ENCODE data around the gene UBALD2.

The UBALD2 gene

DNA sequence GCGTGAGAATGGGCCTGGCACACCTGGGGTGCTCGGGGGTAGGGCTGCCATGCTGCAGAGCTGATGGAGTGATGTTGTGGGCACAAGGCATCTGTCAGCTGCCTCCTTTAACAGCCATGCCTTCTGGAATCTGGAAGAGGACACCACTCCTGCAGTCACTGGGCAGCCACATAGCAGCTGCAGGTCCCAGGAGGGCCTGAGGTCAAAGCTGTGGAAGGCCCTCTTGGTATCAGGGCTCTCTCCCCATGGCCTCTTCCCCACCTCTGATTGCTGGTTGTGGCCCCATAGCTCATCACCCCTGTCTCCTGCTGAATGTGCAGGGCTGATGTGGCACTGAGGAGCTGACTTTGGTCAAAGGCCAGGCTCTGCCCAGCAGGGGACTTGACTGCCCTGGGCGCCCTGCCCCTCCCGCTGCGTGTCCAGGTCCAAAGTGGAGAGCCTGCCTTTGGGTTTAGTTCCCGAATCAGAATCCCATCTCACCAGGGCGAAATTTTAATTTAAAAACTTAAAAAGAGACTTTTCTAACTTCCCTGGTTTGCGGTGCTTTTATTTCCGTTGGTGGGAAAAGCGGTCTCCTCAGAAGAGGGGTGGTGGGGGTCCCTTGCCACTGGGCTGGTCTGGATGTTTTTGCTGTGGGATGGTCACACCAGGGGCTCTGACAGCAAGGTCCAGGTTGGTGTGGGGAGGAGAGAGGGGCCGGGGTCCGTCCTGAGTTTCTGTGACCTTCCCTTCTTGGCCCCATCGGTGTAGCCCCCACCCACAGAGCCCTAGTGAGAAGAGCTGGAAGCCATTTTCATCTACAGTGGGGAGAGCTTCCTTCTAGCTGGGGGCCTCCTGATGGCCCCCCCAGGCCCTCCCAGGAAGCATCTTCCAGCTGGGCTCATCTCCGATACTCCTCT lies 5.9 kb downstream of the UBALD2 start:
- TF ChIP-seq, protein P1, sequence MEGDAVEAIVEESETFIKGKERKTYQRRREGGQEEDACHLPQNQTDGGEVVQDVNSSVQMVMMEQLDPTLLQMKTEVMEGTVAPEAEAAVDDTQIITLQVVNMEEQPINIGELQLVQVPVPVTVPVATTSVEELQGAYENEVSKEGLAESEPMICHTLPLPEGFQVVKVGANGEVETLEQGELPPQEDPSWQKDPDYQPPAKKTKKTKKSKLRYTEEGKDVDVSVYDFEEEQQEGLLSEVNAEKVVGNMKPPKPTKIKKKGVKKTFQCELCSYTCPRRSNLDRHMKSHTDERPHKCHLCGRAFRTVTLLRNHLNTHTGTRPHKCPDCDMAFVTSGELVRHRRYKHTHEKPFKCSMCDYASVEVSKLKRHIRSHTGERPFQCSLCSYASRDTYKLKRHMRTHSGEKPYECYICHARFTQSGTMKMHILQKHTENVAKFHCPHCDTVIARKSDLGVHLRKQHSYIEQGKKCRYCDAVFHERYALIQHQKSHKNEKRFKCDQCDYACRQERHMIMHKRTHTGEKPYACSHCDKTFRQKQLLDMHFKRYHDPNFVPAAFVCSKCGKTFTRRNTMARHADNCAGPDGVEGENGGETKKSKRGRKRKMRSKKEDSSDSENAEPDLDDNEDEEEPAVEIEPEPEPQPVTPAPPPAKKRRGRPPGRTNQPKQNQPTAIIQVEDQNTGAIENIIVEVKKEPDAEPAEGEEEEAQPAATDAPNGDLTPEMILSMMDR (conservative IDR thresholded peaks at IDR 0.05; ENCODE audit: control insufficient read depth, insufficient read depth, low read depth, low read length): no peak
- H3K4me3 ChIP-seq (ENCODE audit: control insufficient read depth, low read depth, low read length): no peak overlapping the region
- no peak for DNase-seq (ENCODE audit: low read depth)

DNA sequence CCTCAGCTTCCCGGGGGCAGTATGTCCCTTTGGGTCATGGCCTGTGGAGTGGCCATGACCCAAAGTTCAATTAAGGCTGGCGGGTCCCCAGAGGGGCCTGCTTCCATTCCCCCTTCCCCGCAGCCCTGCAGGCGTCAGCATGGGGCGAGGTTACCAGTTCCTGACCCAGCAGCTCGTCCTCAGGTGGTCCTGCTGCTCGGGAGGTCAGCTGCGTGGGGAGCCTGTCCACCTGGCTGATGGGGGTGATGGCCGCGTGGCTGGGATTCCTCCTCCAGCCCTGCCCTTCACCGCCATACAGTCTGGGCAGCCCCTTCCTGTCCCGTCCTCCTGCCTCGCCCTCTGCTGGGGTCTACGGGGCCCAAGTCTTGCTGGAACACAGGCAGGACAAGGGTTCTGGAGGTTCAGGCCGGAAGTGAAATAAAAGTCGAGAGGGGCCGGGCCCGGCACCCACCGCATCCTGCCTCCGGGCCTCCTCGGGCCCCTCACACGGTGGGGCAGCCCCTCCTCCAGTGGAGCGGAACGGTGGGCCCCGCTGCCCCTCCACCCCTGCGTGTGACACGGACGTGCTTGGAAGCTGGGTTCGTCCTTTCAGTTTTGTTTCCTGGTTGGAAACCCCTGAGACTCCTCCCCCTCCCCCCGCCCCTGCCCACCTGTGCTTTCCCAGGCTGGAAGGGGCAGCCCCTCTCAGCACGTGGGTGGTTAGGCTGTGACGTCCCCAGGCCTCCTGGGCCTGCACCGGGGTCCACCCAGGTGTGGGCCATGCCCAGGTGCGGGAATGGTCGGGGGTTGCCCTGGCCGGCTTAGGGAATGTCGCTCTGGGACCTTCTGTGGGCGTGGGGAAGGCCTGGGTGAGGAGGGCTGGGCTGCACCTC lies 6.8 kb downstream of the UBALD2 start:
- TF ChIP-seq, protein P1 (conservative IDR thresholded peaks at IDR 0.05; ENCODE audit: control insufficient read depth, insufficient read depth, low read depth, low read length): no peak
- DNase-seq (ENCODE audit: low read depth): no peak
- H3K4me3 ChIP-seq (ENCODE audit: control insufficient read depth, low read depth, low read length): no peak overlapping the region

DNA sequence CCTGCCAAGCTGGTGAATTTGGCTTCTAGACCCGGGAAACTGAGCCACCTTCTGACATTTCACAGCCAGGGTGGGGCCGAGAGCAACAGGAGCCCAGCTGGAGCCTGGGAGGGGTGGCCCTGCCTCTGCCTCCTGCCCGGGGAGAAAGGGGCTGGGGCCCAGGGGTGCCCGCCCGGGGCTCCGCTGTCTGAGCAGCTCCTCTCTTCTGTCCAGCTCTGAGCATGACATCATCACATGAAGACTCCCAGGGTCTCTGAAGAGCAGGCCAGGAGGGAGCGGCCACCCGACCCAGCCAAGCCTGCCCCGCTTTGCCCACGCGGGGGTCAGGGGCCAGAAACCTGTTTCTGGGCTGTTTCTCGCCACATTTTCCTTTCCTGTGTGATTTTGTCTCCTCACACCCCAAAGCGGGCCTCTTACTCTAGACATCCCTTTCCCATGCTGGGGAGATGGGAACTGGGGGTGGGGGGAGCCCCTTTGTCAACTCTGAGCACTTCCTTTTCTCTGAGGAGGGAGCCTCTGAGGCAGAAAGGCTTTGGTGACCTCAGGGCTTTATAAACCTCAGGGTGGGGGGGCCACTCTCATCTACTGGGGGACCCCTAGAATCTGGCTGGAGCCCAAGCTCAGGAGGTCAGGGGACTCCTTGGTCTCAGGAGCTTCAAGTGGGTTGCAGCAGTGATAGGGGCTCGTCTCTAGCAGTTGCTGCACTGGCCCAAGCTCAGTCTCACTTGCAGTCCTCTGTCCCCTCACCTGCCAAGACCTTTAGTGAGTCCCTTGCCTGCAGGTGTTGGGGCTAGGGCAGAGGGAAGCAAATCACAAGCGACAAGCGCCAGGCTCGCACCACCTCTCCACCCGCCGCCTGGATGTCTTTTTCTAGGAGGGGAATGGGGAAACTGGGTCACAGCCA lies 7.6 kb downstream of the UBALD2 start:
- TF ChIP-seq, protein P1 (conservative IDR thresholded peaks at IDR 0.05; ENCODE audit: control insufficient read depth, insufficient read depth, low read depth, low read length): no peak
- no peak for DNase-seq (ENCODE audit: low read depth)
- no peak overlapping the region for H3K4me3 ChIP-seq (ENCODE audit: control insufficient read depth, low read depth, low read length)

DNA sequence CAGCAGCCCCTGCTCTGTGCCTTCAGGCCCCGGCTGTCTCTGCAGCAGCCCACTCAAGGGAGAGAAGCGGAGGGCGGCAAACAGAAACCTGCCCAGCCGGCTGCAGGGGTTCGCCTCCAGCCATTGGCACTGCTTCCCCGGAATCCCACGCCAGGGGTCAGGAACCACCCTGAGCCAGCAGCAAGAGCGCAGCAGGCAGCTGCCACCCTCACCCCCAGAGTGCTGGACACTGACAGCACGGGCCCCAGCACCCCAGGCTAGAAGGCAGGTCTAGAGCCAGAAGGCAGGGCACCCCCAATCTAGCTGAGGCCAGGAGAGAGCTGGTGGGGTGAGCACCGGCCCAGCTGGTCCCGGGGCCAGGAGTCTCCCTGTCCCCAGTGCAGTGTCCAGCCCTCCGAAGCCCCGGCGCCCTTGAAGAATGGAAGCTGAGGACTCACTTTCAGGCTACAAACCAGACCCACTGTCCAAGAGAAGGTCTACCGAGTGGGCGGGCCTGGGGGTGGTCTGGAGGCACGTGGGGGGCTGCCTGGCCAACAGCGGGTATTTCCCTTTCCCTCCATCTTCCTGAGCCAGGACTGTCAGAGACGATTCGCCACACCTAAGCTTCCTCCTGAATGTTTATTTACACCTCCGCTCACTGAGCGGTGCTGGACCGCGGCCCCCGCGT lies 8.4 kb downstream of the UBALD2 start:
- TF ChIP-seq, protein P1 (conservative IDR thresholded peaks at IDR 0.05; ENCODE audit: control insufficient read depth, insufficient read depth, low read depth, low read length): no peak
- no peak for DNase-seq (ENCODE audit: low read depth)
- no peak overlapping the region for H3K4me3 ChIP-seq (ENCODE audit: control insufficient read depth, low read depth, low read length)

DNA sequence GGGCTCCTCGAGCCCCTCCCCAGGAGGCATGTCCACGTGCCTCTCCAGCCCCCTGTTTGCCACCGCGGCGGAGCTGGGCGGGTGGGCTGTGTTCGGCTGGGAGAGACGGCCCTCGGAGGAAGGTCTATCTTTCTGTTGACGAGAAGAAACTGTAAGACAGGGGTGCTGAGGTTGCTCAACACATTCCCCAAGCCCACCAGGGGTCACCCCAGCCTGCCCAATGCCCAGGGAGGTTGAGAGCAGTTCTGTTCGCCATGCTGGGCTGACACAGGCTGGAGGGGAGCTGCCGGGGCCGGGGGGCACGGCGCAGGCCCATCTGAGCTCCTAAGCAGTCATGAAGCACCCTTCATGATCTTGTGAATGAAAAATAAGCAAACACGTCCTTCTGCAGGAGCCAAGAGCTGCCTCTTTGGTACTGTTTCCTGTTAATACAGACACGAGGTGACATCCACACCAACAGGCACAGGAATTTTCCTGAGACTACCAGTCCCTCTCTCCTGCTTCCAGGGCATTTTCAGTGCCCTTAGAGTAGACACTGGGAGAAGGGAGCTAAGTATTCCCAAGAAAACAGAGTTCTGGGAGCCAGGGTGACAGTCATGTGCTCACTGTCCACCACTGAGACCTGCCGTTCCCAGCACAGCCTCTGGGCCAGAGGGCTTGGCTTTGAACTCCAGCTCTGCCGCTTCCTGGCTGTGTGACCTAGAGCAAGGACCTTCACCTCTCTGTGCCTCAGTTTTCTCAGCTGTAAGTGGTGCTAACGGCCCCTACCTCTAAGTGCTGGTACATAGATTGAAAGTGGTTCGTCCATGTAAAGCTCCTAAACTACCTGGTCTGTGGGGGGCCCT lies 9.2 kb downstream of the UBALD2 start:
- DNase-seq (ENCODE audit: low read depth): no peak
- no peak overlapping the region for H3K4me3 ChIP-seq (ENCODE audit: control insufficient read depth, low read depth, low read length)
- TF ChIP-seq, protein P1 (conservative IDR thresholded peaks at IDR 0.05; ENCODE audit: control insufficient read depth, insufficient read depth, low read depth, low read length): no peak

All from fibroblast of mammary gland (primary cell).